DOHH2 (cell line): ENCODE results near the gene PRAME.

Experiments
- H3F3A ChIP-seq: fragments of 200-600 bp; sonication (generic), shearing (Covaris generic); 2 replicates; pipeline ENCODE4 v1.6.0; 2016; ENCODE audit warnings: antibody characterized with exemption, mild to moderate bottlenecking; ENCODE audit not compliant: control insufficient read depth, insufficient read depth
- H3K27ac ChIP-seq: fragments of 200-600 bp; sonication (generic); 2 replicates; pipeline ENCODE4 v1.5.1; 2014; ENCODE audit warnings: low read depth, mild to moderate bottlenecking, low read length, moderate library complexity
- H3K27me3 ChIP-seq: fragments of 200-600 bp; sonication (generic); 2 replicates; pipeline ENCODE4 v1.6.1; 2014; ENCODE audit warnings: mild to moderate bottlenecking, low read length, mixed read lengths; ENCODE audit not compliant: control insufficient read depth
- H3K36me3 ChIP-seq: fragments of 200-600 bp; sonication (generic); 2 replicates; pipeline ENCODE4 v1.6.1; 2014; ENCODE audit warnings: mild to moderate bottlenecking, low read length, moderate library complexity, mixed read lengths; ENCODE audit not compliant: control insufficient read depth
- H3K4me1 ChIP-seq: fragments of 200-600 bp; sonication (generic); 2 replicates; pipeline ENCODE4 v1.6.1; 2014; ENCODE audit warnings: mild to moderate bottlenecking, low read length, mixed read lengths; ENCODE audit not compliant: control insufficient read depth
- H3K4me2 ChIP-seq: fragments of 200-600 bp; sonication (generic); 2 replicates; pipeline ENCODE4 v1.6.0; 2014; ENCODE audit warnings: mild to moderate bottlenecking, low read length, moderate library complexity
- H3K4me3 ChIP-seq: fragments of 200-600 bp; sonication (generic); 2 replicates; pipeline ENCODE4 v1.5.1; 2014; ENCODE audit warnings: mild to moderate bottlenecking, low read length, mixed read lengths
- H3K79me2 ChIP-seq: fragments of 200-600 bp; sonication (generic); 2 replicates; pipeline ENCODE4 v1.6.1; 2014; ENCODE audit warnings: mild to moderate bottlenecking, low read length, mixed read lengths; ENCODE audit not compliant: control insufficient read depth
- H3K9me2 ChIP-seq: fragments of 200-600 bp; sonication (generic); replicated peaks from 2 replicates; pipeline ENCODE4 v1.6.1; 2014; ENCODE audit warnings: mild to moderate bottlenecking, low read length, mixed read lengths; ENCODE audit not compliant: control insufficient read depth
- H3K9me3 ChIP-seq: fragments of 200-600 bp; sonication (generic); 2 replicates; pipeline ENCODE4 v1.6.1; 2014; ENCODE audit warnings: antibody characterized with exemption, low read length, mixed read lengths; ENCODE audit not compliant: control insufficient read depth, insufficient read depth
- H4K20me1 ChIP-seq: fragments of 200-600 bp; sonication (generic); 2 replicates; pipeline ENCODE4 v1.6.0; 2014; ENCODE audit warnings: low read depth, mild to moderate bottlenecking, antibody characterized with exemption, low read length, moderate library complexity; ENCODE audit not compliant: control insufficient read depth, insufficient read depth
- CTCF ChIP-seq: fragments of 200-600 bp; sonication (generic); IDR thresholded peaks from one replicate; pipeline ENCODE4 v1.5.1; 2014; ENCODE audit warnings: antibody characterized with exemption, mild to moderate bottlenecking, low read depth, low read length; ENCODE audit not compliant: poor library complexity, severe bottlenecking
- EZH2phosphoT487 ChIP-seq: fragments of 200-600 bp; sonication (generic); IDR thresholded peaks from 2 replicates; pipeline ENCODE4 v1.6.1; 2017; ENCODE audit warnings: borderline replicate concordance, mild to moderate bottlenecking, antibody characterized with exemption, low read length, moderate library complexity, mixed read lengths

PRAME gene

GRCh38 chr22:22574361-22574760 is 15.3 kb upstream of the PRAME start:
- Histone ChIP-seq H3F3A (no peaks in the 10 kb centered on the region), H3K27me3 (no peaks in the 10 kb centered on the region; the same call in 1 of the 2 replicates), H3K9me3 (no peaks in the 10 kb centered on the region), H3K4me1 (peaks cover 8% of the 10 kb centered on the region), H4K20me1 (no peaks in the 10 kb centered on the region), H3K4me3 (no peak overlapping the region), H3K27ac (no peak overlapping the region), H3K9me2 (no peaks in the 10 kb centered on the region), H3K36me3 (no peaks in the 10 kb centered on the region), H3K79me2 (no peaks in the 10 kb centered on the region), H3K4me2 (no peak overlapping the region)
- TF ChIP-seq CTCF (no peak), EZH2phosphoT487 (no peak)

GRCh38 chr22:22573047-22573889 is 14.2 kb upstream of the PRAME start:
- H3K36me3 ChIP-seq, result no peaks in the 10 kb centered on the region
- H3K79me2 ChIP-seq, result no peaks in the 10 kb centered on the region
- H4K20me1 ChIP-seq, result no peaks in the 10 kb centered on the region
- H3K4me1 ChIP-seq, result no peaks in the 10 kb centered on the region
- H3K27me3 ChIP-seq, result peaks cover 4% of the 10 kb centered on the region
- no peaks in the 10 kb centered on the region for H3K9me3 ChIP-seq
- no peak overlapping the region for H3K27ac ChIP-seq
- H3F3A ChIP-seq, result no peaks in the 10 kb centered on the region
- no peak for TF ChIP-seq EZH2phosphoT487
- no peak overlapping the region for H3K4me3 ChIP-seq
- no peak overlapping the region for H3K4me2 ChIP-seq
- no peaks in the 10 kb centered on the region for H3K9me2 ChIP-seq

- Histone ChIP-seq H3K27ac (no peak overlapping the region), H3K9me3 (no peaks in the 10 kb centered on the region), H3K27me3 (peaks cover 4% of the 10 kb centered on the region), H3K4me1 (no peaks in the 10 kb centered on the region), H3F3A (no peaks in the 10 kb centered on the region), H3K4me3 (no peak overlapping the region), H3K79me2 (no peaks in the 10 kb centered on the region), H3K4me2 (no peak overlapping the region), H3K36me3 (no peaks in the 10 kb centered on the region), H3K9me2 (no peaks in the 10 kb centered on the region), H4K20me1 (no peaks in the 10 kb centered on the region)
- no peak for TF ChIP-seq EZH2phosphoT487
- no peak for TF ChIP-seq CTCF
Observed at GRCh38 chr22:22571862-22572261, 12.8 kb upstream of the PRAME start.

- Histone ChIP-seq H3K27me3 (peaks cover 4% of the 10 kb centered on the region), H3K9me3 (no peaks in the 10 kb centered on the region)
Observed at GRCh38 chr22:22571429-22571828, 12.4 kb upstream of the PRAME start.

More at GRCh38 chr22:22571429-22571828, 12.4 kb upstream of the PRAME start:
- Histone ChIP-seq H3F3A (no peaks in the 10 kb centered on the region), H3K27ac (no peak overlapping the region), H3K79me2 (no peaks in the 10 kb centered on the region), H3K36me3 (no peaks in the 10 kb centered on the region), H4K20me1 (no peaks in the 10 kb centered on the region), H3K4me1 (no peaks in the 10 kb centered on the region), H3K9me2 (no peaks in the 10 kb centered on the region), H3K4me2 (no peak overlapping the region), H3K4me3 (no peak overlapping the region)
- TF ChIP-seq CTCF, result no peak
- no peak for TF ChIP-seq EZH2phosphoT487
